Activated CD8-positive, alpha-beta memory T cell treated with anti-CD3 and anti-CD28 coated beads, Interleukin-2, amount 50 U/mL, for 1 hour (primary cell): ENCODE measurements around the gene RNF144B.

Source experiments
- DNase-seq: peaks from one replicate; pipeline ENCODE4 v3.0.0-alpha.2; 2020; ENCODE audit errors: extremely low read depth

Gene RNF144B

DNA sequence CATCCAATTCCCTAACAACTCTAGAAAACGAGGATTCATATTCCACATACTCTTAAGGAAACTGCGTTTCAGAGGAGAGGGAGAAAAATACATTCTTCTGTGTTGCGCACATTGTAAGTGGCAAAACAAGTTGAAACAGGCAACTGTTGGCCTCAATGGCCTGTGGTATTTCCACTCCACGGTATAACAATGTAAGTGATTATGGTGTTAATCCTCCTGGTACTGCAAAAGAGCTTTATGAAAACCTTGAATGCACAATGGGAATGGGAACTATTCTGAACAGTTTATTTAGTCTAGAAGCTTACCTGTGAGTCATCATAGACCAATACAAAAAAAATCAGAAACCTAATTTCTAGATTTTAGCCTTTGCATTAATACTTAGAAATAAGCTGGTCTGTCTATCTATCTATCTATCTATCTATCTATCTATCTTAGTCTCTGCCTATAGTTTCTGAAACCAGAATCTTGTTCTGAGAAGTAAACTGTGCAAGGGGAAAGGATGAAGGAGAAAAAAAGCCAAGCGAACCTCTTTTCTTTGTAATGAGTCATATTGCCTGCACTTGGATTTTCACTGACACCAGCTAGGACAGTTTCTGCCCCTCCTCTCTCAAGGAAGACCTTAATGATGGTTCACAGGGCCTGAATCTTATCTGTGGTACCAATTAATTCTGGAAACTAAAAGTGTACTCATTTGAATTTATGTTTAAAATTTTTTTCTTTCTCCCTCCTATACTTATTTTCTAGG is 101.5 kb downstream of the RNF144B start:
- no peak for DNase-seq

DNA sequence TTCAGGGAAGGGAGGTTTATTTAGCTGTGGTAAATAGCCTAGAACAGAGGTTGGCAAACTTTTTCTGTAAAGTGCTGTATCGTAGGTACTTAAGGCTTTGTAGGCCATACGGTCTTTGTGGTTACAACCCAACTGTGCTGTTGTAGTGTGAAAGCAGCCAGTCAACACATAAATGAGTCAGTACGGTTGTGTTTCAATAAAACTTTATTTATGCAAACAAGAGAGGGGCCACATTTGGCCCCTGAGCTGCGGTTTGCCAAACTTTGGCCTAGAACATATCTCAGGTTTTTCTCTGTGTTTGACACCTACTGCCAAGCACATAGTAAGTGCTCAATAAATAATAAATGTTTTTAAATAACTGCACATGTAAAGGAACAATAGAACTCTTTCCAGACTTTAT is 102.2 kb downstream of the RNF144B start:
- no peak for DNase-seq

DNA sequence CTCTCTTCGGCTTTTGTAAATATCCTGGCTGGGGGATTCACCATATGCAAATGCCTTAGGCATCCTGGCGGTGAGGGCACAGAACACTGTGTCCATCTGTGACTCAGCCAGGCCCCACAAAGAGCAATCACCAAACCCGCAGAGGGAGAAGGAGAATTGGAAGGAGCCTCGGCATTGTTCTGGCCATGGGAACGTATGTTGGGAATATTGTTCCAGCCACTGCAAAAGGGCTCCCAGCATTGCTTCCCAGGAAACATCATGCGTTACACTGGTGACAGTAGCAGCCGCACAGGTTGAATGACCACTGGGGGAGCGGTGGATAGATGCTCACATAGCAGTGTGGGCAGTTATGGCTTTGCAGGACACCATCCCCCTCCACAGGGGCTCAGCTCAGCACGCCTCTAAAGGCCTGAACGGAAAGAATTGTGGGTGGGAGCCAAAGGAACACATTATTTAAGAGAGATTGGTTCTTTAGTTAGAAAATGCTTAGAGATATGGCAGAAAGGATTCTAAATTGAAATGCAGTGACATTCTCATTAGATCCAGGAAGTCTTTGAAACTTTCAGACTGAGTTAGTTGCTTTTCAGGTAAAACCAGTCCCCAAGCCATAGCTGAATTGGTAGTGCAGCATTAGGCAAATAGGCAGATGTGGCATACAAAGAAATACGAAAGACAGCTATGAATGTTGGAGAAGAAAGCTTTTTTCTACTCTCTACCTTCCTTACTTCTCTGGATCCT is 104.3 kb downstream of the RNF144B start:
- no peak for DNase-seq

DNA sequence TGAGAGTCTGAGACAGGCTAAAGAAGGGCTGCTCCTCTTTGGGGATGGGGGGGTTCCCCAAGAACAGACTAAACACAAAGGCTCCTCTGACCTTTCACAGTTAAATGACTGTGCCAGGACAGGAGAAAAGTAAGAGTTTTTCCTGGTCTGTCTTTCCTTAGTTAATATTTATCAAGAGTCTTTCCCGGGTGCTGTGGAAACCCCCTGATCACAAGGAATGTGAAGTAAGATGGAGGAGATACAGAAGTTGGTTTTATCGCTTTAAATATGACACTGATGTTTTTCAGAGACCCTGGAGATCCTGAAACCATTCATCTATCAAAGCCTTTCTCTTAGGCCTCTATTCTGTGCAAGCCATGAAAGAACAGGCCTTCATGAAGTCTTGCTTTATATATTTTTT is 105.8 kb downstream of the RNF144B start:
- DNase-seq, result no peak

DNA sequence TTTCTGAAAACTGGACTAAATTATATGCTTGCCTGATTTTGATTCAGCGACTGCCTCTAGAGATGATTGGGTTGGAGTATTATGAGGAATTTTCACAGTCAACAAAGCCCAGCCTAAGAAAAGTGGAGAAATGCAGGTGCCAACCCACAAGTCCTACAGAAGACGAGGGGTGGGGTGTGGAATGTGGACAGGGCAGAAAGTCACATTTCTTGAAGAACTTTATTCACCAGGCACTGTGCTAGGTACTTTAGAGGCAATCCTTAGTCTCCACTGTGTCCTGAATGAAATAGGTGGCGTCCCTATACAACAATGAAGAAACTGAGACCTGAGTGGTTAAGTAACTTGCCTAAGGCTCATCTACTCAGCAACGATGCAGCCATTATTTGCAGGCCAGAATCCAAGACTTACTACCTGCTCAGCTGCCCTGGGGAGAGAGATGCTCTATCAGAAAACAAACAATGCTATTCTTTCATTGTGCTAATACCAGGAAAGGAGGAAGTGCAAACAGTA is 106.3 kb downstream of the RNF144B start:
- no peak for DNase-seq

DNA sequence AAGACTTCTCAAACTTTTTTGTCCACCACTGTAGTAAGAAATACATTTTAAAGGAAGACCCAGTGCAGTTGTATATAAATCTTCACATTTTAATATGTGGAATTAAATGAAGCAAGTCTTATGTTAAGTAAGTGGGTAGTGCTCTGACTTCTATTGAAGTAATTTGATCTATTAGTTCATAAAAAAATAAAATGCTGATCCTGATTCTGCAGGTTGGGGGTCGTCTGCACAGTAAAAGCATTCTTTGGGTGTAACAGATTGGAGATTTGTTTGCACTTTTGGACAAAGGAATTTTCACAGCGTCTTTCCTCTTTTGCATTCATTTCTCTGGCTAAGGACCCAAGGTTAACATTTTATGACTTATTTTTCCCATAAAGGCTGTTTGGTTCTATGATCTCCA is 106.8 kb downstream of the RNF144B start:
- DNase-seq, result no peak

DNA sequence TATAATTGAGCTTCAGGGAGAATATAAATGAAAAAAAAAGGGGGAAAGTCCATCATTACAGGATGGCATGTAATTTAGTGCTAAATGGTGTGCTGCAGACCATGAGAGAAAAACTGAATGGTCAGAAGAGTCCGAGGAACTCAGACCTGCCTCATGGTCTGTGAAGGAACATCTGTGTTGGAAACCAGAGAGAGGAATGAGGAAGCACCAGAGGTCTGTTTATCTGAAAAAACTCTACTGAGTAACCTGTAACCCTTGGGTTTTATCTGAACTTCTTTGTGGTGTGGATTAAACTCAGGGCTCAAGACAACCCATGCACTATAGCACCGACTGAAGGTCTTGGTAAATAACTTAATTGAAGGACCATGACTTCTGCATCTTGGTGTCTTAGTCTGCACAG is 108.1 kb downstream of the RNF144B start:
- no peak for DNase-seq

DNA sequence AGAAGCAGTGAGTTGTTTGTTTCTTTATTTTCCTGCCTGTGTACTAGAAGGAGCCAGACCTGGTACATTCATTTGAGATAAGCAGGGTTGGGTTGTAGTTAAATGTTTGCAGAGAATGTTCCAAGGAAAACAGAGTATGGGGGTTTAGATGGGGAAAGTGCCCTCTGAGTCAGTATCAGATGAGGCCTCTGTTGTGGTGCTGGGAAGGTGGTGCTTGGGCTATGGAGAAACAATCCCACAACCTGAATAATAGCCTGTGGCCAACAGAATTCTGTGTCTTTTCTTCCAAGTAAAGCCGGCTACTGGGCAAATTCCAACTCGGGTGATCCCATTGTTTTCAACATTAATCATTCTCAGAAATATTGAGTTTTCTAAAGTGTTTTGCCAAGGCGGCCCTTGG is 109.3 kb downstream of the RNF144B start:
- DNase-seq, result no peak

DNA sequence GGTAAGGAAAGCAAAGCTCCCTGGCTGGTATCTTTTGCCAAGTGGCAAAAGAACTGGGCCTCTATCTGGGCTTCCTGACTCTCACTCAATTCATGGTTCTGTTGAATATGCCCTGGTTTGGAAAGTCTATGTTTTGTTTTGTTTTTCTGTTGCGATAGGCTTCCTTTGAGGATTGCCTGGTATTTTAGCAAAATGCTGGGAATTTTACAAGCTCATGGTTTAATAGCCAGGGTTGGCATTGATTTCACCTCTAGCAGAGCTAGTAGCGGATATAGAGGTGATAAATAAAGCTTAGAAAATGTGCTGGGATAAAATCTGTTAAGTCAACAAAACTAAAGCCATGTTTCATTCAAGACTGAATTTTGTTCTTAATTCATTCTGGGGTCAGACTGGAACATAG is 109.9 kb downstream of the RNF144B start:
- DNase-seq, result no peak

DNA sequence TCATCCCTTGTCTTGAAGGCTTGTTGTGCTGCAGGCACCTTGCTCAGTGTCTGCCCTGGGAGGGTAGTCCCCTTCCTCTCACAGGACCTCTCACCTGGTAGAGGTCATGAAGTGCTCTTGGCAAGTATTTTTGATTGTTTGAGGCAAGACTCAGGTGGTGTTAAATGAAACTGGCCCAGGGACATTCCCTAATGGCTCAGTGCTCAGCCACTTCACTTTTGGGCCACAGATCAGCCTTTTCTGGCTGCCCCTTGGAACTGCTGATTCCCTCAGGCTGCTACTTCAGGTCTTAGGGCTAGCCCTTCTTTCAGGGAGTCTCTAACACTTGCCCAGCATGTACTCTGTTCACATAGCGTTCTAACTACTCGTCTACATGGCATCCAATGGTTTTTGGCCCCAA is 111.3 kb downstream of the RNF144B start:
- no peak for DNase-seq

DNA sequence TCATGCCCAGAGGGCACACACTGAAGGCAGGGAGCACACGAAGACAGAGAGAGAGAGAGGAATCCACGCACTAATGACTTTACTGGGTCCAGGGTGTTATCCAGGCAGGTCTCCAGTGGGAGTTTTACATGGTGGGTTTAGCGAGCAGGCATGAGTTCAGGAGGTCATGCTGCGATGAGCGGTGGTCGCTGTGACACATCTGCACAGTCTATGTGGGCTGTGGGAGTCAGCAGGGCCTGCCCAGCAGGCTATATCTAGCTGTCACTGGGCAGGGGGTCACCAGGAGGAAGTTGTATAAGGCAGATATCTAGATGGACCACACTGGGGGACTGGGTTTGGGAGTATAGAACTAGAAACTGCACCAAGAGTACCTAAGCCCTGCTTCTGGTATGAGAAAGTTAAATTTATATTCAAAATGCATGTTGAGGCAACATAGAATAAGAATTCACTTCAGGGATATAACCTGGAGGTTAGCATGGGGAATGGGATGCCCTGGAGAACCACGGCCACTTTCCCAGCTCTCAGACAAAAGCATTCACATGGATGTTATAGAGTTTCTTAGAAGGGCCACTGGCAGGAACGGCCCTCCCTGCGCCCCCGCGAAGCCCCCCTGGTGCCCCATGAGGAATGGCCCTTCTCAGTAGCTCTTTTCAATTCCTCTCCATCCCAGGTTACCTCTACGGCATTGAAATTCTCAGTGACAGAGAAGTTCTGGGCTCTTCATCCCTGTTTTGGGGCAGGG is 113.9 kb downstream of the RNF144B start:
- no peak for DNase-seq

DNA sequence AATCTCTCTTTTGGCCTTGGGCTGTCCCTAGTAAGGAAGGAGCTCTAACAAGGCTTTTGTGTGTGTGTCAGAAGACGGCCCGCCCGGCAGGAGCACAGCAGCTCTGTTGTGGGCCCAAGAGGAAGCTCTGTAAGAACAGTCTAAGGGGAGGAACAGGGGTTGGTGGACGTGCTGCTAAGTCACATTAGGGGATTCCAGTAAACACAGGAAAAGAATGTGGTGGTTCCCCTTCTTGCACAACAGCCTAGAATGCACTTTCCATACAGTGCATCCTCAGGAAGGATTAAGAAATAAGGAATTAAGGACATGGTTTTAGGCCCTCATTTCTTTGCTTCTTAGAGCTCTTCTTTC is 114.5 kb downstream of the RNF144B start:
- no peak for DNase-seq

DNA sequence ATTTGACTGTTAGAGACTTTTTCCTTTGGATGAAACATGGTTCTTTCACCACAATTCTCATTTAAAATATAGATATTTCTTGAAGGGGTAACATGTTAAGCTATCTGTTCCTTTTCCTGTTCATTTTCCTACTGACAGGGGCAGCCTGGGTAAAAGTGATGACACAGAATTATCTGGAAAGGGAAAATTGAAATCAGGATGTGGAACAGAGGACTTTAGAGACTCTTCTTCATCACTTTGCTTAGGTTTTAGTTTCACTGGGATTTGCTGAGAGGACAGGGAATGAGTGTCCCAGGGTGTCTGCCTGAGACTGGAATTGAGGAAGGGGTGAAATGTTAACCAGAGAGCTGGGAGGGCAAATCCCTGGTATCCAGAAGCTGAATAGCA is 116.0 kb downstream of the RNF144B start:
- no peak for DNase-seq

DNA sequence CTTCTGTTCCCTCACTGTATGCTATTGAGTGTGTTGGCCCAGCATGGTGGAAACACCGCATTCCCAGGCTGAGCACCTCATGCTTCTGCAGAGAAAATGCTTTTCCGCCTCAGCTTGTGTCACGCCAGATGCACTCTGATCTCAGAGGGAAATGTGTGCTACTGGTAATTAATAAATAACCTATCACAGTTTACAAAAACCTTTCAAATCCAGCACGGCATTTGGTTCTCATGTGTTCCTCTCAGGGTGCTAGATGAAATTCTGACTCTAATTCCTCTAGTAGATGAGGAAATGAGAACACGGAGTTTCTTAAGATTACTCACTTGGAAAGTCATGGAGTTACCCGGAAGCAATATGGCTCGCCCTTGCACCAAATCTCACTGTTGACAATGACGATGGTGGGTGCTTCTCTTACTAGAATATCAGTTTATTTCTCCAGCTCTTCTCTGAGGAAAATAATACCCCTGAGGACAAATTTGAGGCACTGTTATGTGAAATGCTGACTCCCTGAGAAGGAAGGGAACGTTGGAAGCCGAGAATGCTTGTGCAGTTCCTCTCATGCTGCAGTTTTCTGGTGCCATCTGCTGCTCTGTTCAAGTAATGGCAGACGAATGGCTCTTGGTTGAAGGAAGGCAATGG is 116.6 kb downstream of the RNF144B start:
- DNase-seq, result no peak

DNA sequence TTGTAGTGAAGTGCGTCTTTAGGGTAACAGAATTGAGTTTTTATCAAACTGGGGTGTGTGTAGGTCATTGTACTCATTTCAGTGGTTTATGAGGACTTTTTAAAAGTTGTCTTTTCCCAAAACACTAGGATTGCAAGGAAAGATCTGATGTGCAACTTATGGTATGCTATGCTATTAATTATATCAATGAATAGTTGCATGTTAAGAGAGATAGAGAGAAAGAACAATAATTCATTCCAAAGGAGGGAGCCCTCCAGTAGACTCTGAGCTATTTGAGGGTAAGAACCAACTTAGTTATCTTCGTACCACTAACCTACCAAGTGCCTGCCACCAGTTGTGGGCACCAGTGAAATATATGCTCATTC is 117.1 kb downstream of the RNF144B start:
- no peak for DNase-seq

DNA sequence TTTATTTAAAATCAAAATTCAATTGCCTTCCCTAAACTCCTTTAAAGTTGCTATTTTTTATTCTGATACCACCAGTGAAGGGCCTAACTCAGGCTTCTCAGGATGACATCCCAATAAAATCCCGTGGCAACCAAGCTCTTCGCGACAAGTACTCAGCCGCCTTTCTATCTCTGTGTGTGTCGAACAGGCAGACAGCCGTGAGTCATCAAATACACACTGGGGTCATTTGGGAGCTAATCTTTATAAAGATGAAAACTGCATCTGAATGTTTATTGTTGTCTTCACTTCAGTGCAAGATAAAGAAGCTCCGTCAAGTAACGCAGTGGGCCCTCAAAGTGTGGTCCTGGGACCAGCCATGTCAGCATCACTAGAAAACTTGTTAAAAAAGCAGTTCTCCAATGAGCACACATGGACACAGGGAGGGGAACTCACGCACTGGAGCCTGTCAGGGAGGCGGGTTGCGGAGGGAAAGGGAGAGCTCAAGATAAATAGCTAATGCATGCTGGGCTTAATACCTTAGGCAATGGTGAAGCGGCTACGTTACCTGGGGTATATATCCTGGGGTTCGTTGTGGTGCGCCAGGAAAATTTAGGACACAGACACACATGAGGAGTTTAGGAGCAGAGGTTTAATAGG is 119.3 kb downstream of the RNF144B start:
- no peak for DNase-seq

DNA sequence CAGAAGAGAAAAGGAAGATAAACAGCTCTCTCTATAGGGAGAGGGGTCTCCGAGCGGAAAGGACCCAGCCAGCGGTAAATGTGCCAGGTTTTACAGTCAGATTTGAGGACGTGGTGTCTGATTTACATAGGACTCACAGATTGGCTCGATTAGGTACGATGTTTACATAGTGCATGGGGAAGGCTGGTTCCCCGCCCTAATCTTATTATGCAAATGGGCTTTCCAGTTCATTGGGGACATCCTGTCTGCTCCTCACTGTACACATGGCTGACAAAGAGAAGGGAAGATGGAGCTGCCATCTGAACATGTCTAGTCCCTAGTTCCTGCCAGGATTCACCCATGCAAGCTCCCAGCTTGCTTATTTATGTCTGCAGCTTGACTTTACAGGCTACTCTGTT is 119.9 kb downstream of the RNF144B start:
- no peak for DNase-seq

DNA sequence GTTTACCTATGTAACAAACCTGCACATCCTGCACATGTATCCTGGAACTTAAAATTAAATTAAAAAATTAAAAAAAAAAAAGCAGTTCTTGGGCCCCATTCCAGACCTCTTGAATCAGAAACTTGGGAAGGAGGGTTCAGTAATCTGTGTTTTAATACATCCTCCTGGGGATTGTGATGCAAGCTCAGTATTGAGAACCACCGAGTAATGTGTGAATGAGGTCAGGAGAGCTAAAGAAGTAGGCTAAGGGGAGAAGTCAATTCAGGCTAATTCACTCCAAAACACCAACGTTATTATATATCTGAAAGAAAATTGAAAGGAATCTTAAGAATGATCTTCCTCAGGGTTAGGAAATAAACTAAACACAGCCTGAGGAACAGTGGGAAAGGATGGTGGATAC is 120.4 kb downstream of the RNF144B start:
- DNase-seq, result no peak

DNA sequence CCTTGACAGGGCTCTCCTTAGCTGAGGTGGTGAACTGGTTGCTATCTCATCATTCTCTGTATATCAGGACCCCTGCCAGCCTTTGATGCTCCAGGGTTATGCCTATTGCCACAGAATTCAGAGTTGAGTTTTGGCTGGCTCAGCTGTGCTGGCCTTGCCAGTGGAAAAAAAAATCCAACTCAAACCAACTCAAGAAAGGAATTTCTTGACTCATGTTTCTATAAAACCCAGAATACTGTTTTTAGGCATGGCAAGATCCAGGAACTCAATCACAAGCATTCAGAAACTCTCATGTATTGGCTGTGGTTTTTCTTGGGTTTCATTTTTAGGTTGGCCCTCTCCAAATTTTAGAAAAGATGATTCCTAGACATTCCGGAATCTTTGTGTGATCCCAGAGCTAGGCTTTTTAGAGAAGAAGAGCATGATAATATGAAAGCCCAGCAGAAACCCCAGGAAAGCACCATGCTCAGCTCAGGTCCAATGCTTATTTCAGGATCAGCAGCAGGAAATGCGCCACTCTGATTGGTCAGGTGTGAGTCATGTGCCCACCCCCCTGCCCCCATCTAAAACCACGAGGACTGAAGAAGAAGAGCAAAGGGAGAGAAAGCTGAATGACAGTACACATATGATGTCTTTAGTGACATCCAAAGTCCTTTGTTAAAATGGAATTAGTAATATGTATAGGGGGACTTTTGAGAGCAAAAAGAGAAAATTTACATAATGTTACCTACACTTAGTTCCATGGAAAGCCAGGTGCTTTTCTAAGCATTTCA is 122.9 kb downstream of the RNF144B start:
- DNase-seq, result no peak

DNA sequence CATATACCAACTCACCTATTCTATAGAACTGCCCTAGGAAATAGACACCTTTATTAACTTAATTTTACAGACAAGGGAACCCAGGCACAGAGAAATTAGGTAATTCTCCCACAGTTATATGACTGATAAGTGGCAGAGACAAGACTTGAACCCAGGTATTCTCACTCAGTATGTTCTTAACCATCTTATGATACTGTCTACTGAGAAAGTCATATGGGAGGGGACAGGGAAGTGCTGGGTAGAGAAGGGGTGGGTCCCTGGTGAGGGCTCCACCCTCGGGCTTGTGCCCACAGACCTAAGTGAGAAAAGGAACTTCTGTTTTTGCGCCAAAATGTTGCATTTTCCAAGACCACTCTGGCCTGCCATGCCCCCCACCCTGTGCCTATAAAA is 123.5 kb downstream of the RNF144B start:
- no peak for DNase-seq

DNA sequence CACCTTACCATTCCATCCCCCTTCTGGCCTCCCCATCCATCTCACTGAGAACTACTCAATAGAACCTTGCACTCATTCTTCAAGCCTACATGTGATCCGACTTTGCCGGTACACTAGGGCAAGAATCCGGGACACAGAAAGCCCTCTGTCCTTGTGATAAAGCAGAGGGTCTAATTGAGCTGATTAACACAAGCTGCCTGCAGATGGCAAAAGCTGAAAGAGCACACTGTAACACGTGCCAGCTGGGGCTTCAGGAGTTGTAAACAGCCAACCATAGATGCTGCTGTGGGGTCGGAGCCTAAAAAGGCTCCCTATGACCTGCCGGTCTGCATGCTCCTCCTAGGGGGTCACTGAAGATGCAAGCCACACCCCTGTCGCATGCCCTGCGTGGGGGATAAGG is 124.1 kb downstream of the RNF144B start:
- DNase-seq, result no peak
